Endothelial cell (in vitro differentiated cells): ENCODE measurements around the gene GJC1. TPM values are rescaled to one million over a fixed set of nuclear protein-coding genes. Genes with fewer than 3 reads are reported as not detected.

Source experiments
- DNase-seq: peaks from one replicate; pipeline ENCODE4 v3.0.0; 2021; ENCODE audit warnings: low spot score
- H3K27ac Mint-ChIP-seq: one replicate; pipeline ENCODE4 v1.8.0; 2021; ENCODE audit warnings: mixed read lengths, inconsistent platforms; ENCODE audit not compliant: unreplicated experiment
- H3K27me3 Mint-ChIP-seq: one replicate; pipeline ENCODE4 v1.8.0; 2021; ENCODE audit warnings: mild to moderate bottlenecking, moderate library complexity, mixed read lengths, inconsistent platforms; ENCODE audit not compliant: unreplicated experiment
- H3K36me3 Mint-ChIP-seq: one replicate; pipeline ENCODE4 v1.8.0; 2021; ENCODE audit warnings: mild to moderate bottlenecking, low read depth, mixed read lengths, inconsistent platforms; ENCODE audit not compliant: unreplicated experiment
- H3K4me1 Mint-ChIP-seq: one replicate; pipeline ENCODE4 v1.8.0; 2021; ENCODE audit warnings: mild to moderate bottlenecking, mixed read lengths, inconsistent platforms; ENCODE audit not compliant: unreplicated experiment
- H3K4me3 Mint-ChIP-seq: one replicate; pipeline ENCODE4 v1.8.0; 2021; ENCODE audit warnings: mild to moderate bottlenecking, mixed read lengths, inconsistent platforms; ENCODE audit not compliant: unreplicated experiment
- H3K9me3 Mint-ChIP-seq: one replicate; pipeline ENCODE4 v1.8.0; 2021; ENCODE audit warnings: mixed read lengths, inconsistent platforms; ENCODE audit not compliant: unreplicated experiment
- CTCF ChIP-seq: fragments of 200-600 bp; sonication (generic); IDR thresholded peaks from one replicate; pipeline ENCODE4 v1.5.0; 2021; ENCODE audit warnings: antibody characterized with exemption; ENCODE audit not compliant: unreplicated experiment
- total RNA-seq: library from RNA; stranded (reverse); fragmentation: NEBNext Ultra II Directional; extraction: Animal tissue kit (Norgen Biotek cat#: 25700); gene quantifications from one replicate; pipeline ENCODE4 v1.2.1, GENCODE V29; 2021; ENCODE audit not compliant: unreplicated experiment

Gene GJC1
- total RNA-seq, 1 donor from 2014 or later, result 36.5 TPM

- H3K9me3 Mint-ChIP-seq, result no peaks in the 10 kb centered on the region
- H3K4me1 Mint-ChIP-seq, result peaks cover 13% of the 10 kb centered on the region
- DNase-seq, result no peak
- H3K4me3 Mint-ChIP-seq, result no peak within 1 kb of the TSS
- no peak for TF ChIP-seq CTCF
- peaks cover 17% of the 10 kb centered on the region for H3K36me3 Mint-ChIP-seq
- peaks cover 10% of the 10 kb centered on the region for H3K27me3 Mint-ChIP-seq
- H3K27ac Mint-ChIP-seq, result no peak within 1 kb of the TSS
Measured at GRCh38 chr17:44847586-44847985, 17.5 kb upstream of the GJC1 start, which contains the start of gene HIGD1B. Gene HIGD1B (plus strand): TSS chr17:44847883. CDS start chr17:44848153, 270 bp downstream.

GRCh38 chr17:44846206-44846605, 16.1 kb upstream of the GJC1 start:
- DNase-seq, result no peak
- TF ChIP-seq CTCF, result no peak
- Mint-ChIP-seq H3K27ac (no peak overlapping the region), H3K27me3 (peaks cover 12% of the 10 kb centered on the region), H3K36me3 (peaks cover 9% of the 10 kb centered on the region), H3K4me3 (no peak overlapping the region), H3K4me1 (peaks cover 15% of the 10 kb centered on the region), H3K9me3 (no peaks in the 10 kb centered on the region)

- no peak for DNase-seq
- Mint-ChIP-seq H3K4me1 (peaks cover 15% of the 10 kb centered on the region), H3K27ac (no peak overlapping the region), H3K36me3 (no peaks in the 10 kb centered on the region), H3K27me3 (peaks cover 6% of the 10 kb centered on the region), H3K9me3 (no peaks in the 10 kb centered on the region), H3K4me3 (no peak overlapping the region)
- no peak for TF ChIP-seq CTCF
Measured at GRCh38 chr17:44844390-44844830, 14.3 kb upstream of the GJC1 start.

GRCh38 chr17:44842748-44843147, 12.7 kb upstream of the GJC1 start:
- Mint-ChIP-seq H3K36me3 (no peaks in the 10 kb centered on the region), H3K4me3 (peak overlapping the region; percentile 42), H3K9me3 (no peaks in the 10 kb centered on the region), H3K27me3 (peaks cover 6% of the 10 kb centered on the region), H3K4me1 (peaks cover 15% of the 10 kb centered on the region), H3K27ac (peak overlapping the region; percentile 84)
- DNase-seq, result no peak
- TF ChIP-seq CTCF, result no peak

- no peak for DNase-seq
- Mint-ChIP-seq H3K27me3 (peaks cover 5% of the 10 kb centered on the region), H3K9me3 (no peaks in the 10 kb centered on the region), H3K4me3 (no peak overlapping the region), H3K36me3 (no peaks in the 10 kb centered on the region), H3K4me1 (peaks cover 15% of the 10 kb centered on the region), H3K27ac (no peak overlapping the region)
- no peak for TF ChIP-seq CTCF
Measured at GRCh38 chr17:44840936-44841335, 10.8 kb upstream of the GJC1 start.
